Measurements from ENCODE around the gene PPM1D.

Gene PPM1D

GRCh38 chr17:60618080-60618479 lies 18.1 kb downstream of the PPM1D start:
- no peaks in the 10 kb centered on the region for H3K27me3 ChIP-seq (ENCODE audit: control insufficient read depth, insufficient read depth, low read length)
- WGBS (ENCODE audit: insufficient coverage, insufficient read length): no CpG with 5 or more reads among the region's 3 CpGs
- no peaks in the 10 kb centered on the region for H3K9me3 ChIP-seq (ENCODE audit: control insufficient read depth, insufficient read depth, low read length)
- H3K36me3 ChIP-seq (ENCODE audit: control insufficient read depth, insufficient read depth, low read length): no peaks in the 10 kb centered on the region
- no peak overlapping the region for H3K27ac ChIP-seq (ENCODE audit: low read length)
- DNase-seq (ENCODE audit: low read depth, low spot score): no peak
- no peak overlapping the region for H3K4me3 ChIP-seq (ENCODE audit: low read length)
- H3K4me1 ChIP-seq (ENCODE audit: control insufficient read depth, insufficient read depth, low read length): no peaks in the 10 kb centered on the region

GRCh38 chr17:60618854-60619526 lies 19.0 kb downstream of the PPM1D start:
- Histone ChIP-seq H3K4me3 (ENCODE audit: low read length) (no peak overlapping the region), H3K9me3 (ENCODE audit: control insufficient read depth, insufficient read depth, low read length) (no peaks in the 10 kb centered on the region), H3K27ac (ENCODE audit: low read length) (no peak overlapping the region), H3K4me1 (ENCODE audit: control insufficient read depth, insufficient read depth, low read length) (no peaks in the 10 kb centered on the region), H3K36me3 (ENCODE audit: control insufficient read depth, insufficient read depth, low read length) (no peaks in the 10 kb centered on the region), H3K27me3 (ENCODE audit: control insufficient read depth, insufficient read depth, low read length) (no peaks in the 10 kb centered on the region)
- no CpG with 5 or more reads among the region's 3 CpGs for WGBS (ENCODE audit: insufficient coverage, insufficient read length)
- no peak for DNase-seq (ENCODE audit: low read depth, low spot score)

- no peak overlapping the region for H3K27ac ChIP-seq (ENCODE audit: low read length)
- no peaks in the 10 kb centered on the region for H3K27me3 ChIP-seq (ENCODE audit: control insufficient read depth, insufficient read depth, low read length)
- H3K4me1 ChIP-seq (ENCODE audit: control insufficient read depth, insufficient read depth, low read length): no peaks in the 10 kb centered on the region
- no peaks in the 10 kb centered on the region for H3K36me3 ChIP-seq (ENCODE audit: control insufficient read depth, insufficient read depth, low read length)
- H3K9me3 ChIP-seq (ENCODE audit: control insufficient read depth, insufficient read depth, low read length): no peaks in the 10 kb centered on the region
- no peak for DNase-seq (ENCODE audit: low read depth, low spot score)
- no peak overlapping the region for H3K4me3 ChIP-seq (ENCODE audit: low read length)
- no CpG with 5 or more reads among the region's 2 CpGs for WGBS (ENCODE audit: insufficient coverage, insufficient read length)
Measured at GRCh38 chr17:60622961-60623360, 23.0 kb downstream of the PPM1D start.

- H3K27ac ChIP-seq (ENCODE audit: low read length): no peak overlapping the region
- no peaks in the 10 kb centered on the region for H3K9me3 ChIP-seq (ENCODE audit: control insufficient read depth, insufficient read depth, low read length)
- H3K4me3 ChIP-seq (ENCODE audit: low read length): no peak overlapping the region
- no CpG with 5 or more reads among the region's 9 CpGs for WGBS (ENCODE audit: insufficient coverage, insufficient read length)
- no peak for DNase-seq (ENCODE audit: low read depth, low spot score)
- H3K36me3 ChIP-seq (ENCODE audit: control insufficient read depth, insufficient read depth, low read length): no peaks in the 10 kb centered on the region
- H3K4me1 ChIP-seq (ENCODE audit: control insufficient read depth, insufficient read depth, low read length): no peaks in the 10 kb centered on the region
- H3K27me3 ChIP-seq (ENCODE audit: control insufficient read depth, insufficient read depth, low read length): no peaks in the 10 kb centered on the region
Measured at GRCh38 chr17:60623415-60623814, 23.4 kb downstream of the PPM1D start.

- H3K4me1 ChIP-seq (ENCODE audit: control insufficient read depth, insufficient read depth, low read length): no peaks in the 10 kb centered on the region
- no peak overlapping the region for H3K27ac ChIP-seq (ENCODE audit: low read length)
- WGBS (ENCODE audit: insufficient coverage, insufficient read length): no CpG with 5 or more reads among the region's 2 CpGs
Measured at GRCh38 chr17:60627124-60627523, 27.1 kb downstream of the PPM1D start.

GRCh38 chr17:60628252-60628889 lies 28.4 kb downstream of the PPM1D start:
- DNase-seq (ENCODE audit: low read depth, low spot score): no peak
- H3K4me1 ChIP-seq (ENCODE audit: control insufficient read depth, insufficient read depth, low read length): no peaks in the 10 kb centered on the region
- H3K9me3 ChIP-seq (ENCODE audit: control insufficient read depth, insufficient read depth, low read length): no peaks in the 10 kb centered on the region
- H3K27me3 ChIP-seq (ENCODE audit: control insufficient read depth, insufficient read depth, low read length): no peaks in the 10 kb centered on the region
- no peak overlapping the region for H3K27ac ChIP-seq (ENCODE audit: low read length)
- H3K36me3 ChIP-seq (ENCODE audit: control insufficient read depth, insufficient read depth, low read length): no peaks in the 10 kb centered on the region
- no CpG with 5 or more reads among the region's 6 CpGs for WGBS (ENCODE audit: insufficient coverage, insufficient read length)
- H3K4me3 ChIP-seq (ENCODE audit: low read length): no peak overlapping the region

More at GRCh38 chr17:60627124-60627523, 27.1 kb downstream of the PPM1D start:
- Histone ChIP-seq H3K27me3 (ENCODE audit: control insufficient read depth, insufficient read depth, low read length) (no peaks in the 10 kb centered on the region), H3K4me3 (ENCODE audit: low read length) (no peak overlapping the region), H3K9me3 (ENCODE audit: control insufficient read depth, insufficient read depth, low read length) (no peaks in the 10 kb centered on the region), H3K36me3 (ENCODE audit: control insufficient read depth, insufficient read depth, low read length) (no peaks in the 10 kb centered on the region)
- DNase-seq (ENCODE audit: low read depth, low spot score): no peak

GRCh38 chr17:60629120-60629519 lies 29.1 kb downstream of the PPM1D start:
- Histone ChIP-seq H3K27me3 (ENCODE audit: control insufficient read depth, insufficient read depth, low read length) (no peaks in the 10 kb centered on the region), H3K27ac (ENCODE audit: low read length) (no peak overlapping the region), H3K4me1 (ENCODE audit: control insufficient read depth, insufficient read depth, low read length) (no peaks in the 10 kb centered on the region), H3K36me3 (ENCODE audit: control insufficient read depth, insufficient read depth, low read length) (no peaks in the 10 kb centered on the region), H3K4me3 (ENCODE audit: low read length) (no peak overlapping the region), H3K9me3 (ENCODE audit: control insufficient read depth, insufficient read depth, low read length) (no peaks in the 10 kb centered on the region)
- WGBS (ENCODE audit: insufficient coverage, insufficient read length): no CpG with 5 or more reads among the region's 2 CpGs
- DNase-seq (ENCODE audit: low read depth, low spot score): no peak

GRCh38 chr17:60630352-60630751 lies 30.4 kb downstream of the PPM1D start:
- DNase-seq (ENCODE audit: low read depth, low spot score): no peak
- H3K27me3 ChIP-seq (ENCODE audit: control insufficient read depth, insufficient read depth, low read length): no peaks in the 10 kb centered on the region
- H3K4me3 ChIP-seq (ENCODE audit: low read length): no peak overlapping the region
- WGBS (ENCODE audit: insufficient coverage, insufficient read length): no CpG with 5 or more reads among the region's 5 CpGs
- H3K9me3 ChIP-seq (ENCODE audit: control insufficient read depth, insufficient read depth, low read length): no peaks in the 10 kb centered on the region
- no peaks in the 10 kb centered on the region for H3K4me1 ChIP-seq (ENCODE audit: control insufficient read depth, insufficient read depth, low read length)
- H3K27ac ChIP-seq (ENCODE audit: low read length): no peak overlapping the region
- no peaks in the 10 kb centered on the region; the same call in 1 of the 2 replicates for H3K36me3 ChIP-seq (ENCODE audit: control insufficient read depth, insufficient read depth, low read length)

GRCh38 chr17:60631119-60631518 lies 31.1 kb downstream of the PPM1D start:
- no CpG with 5 or more reads among the region's 6 CpGs for whole genome bisulfite sequencing (ENCODE audit: insufficient coverage, insufficient read length)
- no peaks in the 10 kb centered on the region; the same call in 1 of the 2 replicates for H3K36me3 ChIP-seq (ENCODE audit: control insufficient read depth, insufficient read depth, low read length)
- no peaks in the 10 kb centered on the region for H3K27me3 ChIP-seq (ENCODE audit: control insufficient read depth, insufficient read depth, low read length)
- H3K4me1 ChIP-seq (ENCODE audit: control insufficient read depth, insufficient read depth, low read length): no peaks in the 10 kb centered on the region
- no peaks in the 10 kb centered on the region for H3K9me3 ChIP-seq (ENCODE audit: control insufficient read depth, insufficient read depth, low read length)
- H3K4me3 ChIP-seq (ENCODE audit: low read length): no peak overlapping the region
- DNase-seq (ENCODE audit: low read depth, low spot score): no peak
- no peak overlapping the region for H3K27ac ChIP-seq (ENCODE audit: low read length)

GRCh38 chr17:60637683-60638082 lies 37.7 kb downstream of the PPM1D start:
- Histone ChIP-seq H3K27ac (ENCODE audit: low read length) (no peak overlapping the region), H3K27me3 (ENCODE audit: control insufficient read depth, insufficient read depth, low read length) (no peaks in the 10 kb centered on the region), H3K36me3 (ENCODE audit: control insufficient read depth, insufficient read depth, low read length) (no peaks in the 10 kb centered on the region; the same call in 1 of the 2 replicates), H3K9me3 (ENCODE audit: control insufficient read depth, insufficient read depth, low read length) (no peaks in the 10 kb centered on the region), H3K4me1 (ENCODE audit: control insufficient read depth, insufficient read depth, low read length) (no peaks in the 10 kb centered on the region; the same call in 1 of the 2 replicates), H3K4me3 (ENCODE audit: low read length) (no peak overlapping the region)
- no peak for DNase-seq (ENCODE audit: low read depth, low spot score)
- WGBS (ENCODE audit: insufficient coverage, insufficient read length): no CpG with 5 or more reads among the region's 2 CpGs

- Histone ChIP-seq H3K9me3 (ENCODE audit: control insufficient read depth, insufficient read depth, low read length) (no peaks in the 10 kb centered on the region), H3K27ac (ENCODE audit: low read length) (no peak overlapping the region), H3K27me3 (ENCODE audit: control insufficient read depth, insufficient read depth, low read length) (no peaks in the 10 kb centered on the region), H3K36me3 (ENCODE audit: control insufficient read depth, insufficient read depth, low read length) (no peaks in the 10 kb centered on the region; the same call in 1 of the 2 replicates), H3K4me1 (ENCODE audit: control insufficient read depth, insufficient read depth, low read length) (no peaks in the 10 kb centered on the region; the same call in 1 of the 2 replicates), H3K4me3 (ENCODE audit: low read length) (no peak overlapping the region)
- DNase-seq (ENCODE audit: low read depth, low spot score): no peak
- no CpG with 5 or more reads among the region's 4 CpGs for WGBS (ENCODE audit: insufficient coverage, insufficient read length)
Measured at GRCh38 chr17:60639019-60639330, 39.0 kb downstream of the PPM1D start.
